Iris pigment epithelial cell (primary cell): ENCODE results near the gene SMIM44.
"Not testable (repeated sequence)": the region's sequence is repeated elsewhere in the genome, so short reads cannot be mapped to it uniquely, and the experiment has no call there.

Experiments
- DNase-seq: peaks from one replicate; pipeline ENCODE4 v3.0.0-alpha.2; 2011; ENCODE audit warnings: low read depth

SMIM44 gene

DNA sequence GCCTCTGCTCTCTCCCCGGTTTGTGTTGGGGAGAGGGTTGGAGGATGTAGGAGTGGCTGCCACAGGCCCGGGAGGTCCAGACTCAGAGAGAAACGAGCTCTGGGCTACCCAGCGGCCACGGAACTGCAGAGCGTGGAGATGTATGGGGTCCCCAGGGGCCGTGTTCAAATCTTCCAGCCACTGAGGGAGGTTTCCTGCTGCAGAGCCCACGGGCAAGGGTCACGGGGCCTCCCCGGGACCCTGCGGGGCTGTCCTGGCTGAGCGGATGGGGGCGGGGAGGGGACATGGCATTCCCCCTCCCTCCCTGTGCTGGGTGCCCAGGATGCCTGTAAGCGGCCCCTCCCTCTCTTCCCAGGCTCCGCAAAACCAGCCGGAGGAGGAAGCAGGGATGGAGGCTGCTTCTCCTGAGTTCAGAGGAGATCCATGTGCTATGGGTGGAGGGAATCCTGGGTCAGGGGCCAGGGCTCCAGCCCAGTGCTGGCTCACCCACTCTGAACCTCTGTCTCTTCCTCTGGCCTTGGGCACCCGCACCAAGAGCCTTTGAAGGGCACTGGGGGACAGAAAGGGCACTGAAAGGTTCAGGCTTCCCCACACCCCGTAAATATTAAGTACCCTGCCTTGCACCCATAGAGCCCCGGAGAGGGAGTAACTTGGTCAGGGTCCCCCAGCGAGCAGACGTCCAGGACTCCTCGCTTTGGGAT, 25.6 kb downstream of the SMIM44 start:
- DNase-seq: no peak

DNA sequence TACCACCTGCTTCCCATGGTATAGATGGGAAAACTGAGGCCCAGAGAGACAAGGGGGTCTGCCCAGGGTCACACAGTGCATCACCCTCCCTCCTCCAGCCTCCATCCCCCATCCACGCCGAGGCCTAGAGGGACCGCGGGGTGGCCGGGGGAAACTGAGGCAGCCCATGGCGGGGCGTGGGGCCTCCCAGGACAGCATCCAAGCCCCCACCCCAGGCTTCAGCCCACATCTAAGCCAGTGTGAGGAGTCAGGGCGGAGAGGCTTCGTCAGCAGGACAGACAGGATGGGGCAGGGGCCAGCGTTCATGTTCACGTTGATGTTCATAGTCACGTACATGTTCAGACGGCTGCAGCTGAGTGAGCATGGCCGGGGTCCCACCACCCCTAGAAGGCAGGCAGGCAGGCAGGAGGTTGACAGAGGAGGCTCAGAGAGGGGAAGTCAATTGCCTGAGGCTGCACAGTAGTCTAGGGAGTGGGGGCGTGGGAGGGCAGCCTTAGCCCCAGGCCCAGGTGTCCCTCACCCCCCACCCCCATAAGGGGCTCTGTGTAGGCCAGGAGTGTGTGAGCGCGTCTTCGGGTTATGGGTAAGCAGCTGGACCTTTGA, 26.2 kb downstream of the SMIM44 start:
- DNase-seq: no peak

DNA sequence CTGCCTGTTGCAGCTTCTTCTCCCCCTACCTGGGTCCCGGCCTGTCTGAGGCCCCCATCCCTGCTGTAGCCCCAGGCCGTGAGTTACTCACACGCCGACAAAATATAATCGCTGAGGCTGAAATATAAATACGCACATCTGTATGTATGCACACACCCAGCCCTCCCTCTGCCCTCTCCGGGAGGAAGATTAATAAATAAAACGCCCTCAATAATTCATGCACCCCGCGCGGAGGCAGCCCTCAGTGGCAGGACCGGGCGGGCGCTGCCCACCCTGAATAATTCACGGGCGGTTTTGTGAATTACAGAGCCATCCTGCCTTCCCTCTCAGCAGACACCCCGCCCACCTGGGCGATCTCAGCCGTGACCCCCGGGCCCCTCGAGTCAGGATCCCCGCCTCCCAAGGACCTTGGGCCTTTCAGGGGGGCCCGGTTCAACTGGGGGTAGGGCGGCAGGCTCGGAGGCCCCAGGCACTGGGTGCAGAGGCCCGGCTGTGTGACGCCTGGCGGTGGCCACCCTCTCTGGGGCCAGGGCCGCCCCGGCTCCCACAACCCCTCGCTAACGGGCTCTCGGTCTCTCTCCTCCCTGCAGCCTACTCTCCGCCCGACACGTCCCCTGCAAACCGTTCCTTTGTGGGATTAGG, 27.2 kb downstream of the SMIM44 start:
- no peak for DNase-seq

DNA sequence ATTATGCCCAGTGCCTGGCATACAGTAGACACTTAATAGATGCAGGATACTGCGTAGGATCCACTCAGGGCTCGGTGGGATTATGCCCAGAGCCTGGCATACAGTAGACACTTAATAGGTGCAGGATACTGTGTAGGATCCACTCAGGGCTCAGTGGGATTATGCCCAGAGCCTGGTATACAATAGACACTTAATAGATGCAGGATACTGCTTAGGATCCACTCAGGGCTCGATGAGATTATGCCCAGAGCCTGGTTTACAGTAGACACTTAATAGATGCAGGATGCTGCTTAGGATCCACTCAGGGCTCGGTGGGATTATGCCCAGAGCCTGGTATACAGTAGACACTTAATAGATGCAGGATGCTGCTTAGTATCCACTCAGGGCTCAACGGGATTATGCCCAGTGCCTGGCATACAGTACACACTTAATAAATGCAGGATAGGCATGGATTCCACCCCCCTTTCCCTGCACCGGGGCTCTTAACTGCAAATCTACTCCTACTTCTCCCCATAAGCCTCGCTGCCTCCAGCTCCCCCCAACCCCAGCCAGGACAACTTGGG, 27.8 kb downstream of the SMIM44 start:
- DNase-seq: no peak

DNA sequence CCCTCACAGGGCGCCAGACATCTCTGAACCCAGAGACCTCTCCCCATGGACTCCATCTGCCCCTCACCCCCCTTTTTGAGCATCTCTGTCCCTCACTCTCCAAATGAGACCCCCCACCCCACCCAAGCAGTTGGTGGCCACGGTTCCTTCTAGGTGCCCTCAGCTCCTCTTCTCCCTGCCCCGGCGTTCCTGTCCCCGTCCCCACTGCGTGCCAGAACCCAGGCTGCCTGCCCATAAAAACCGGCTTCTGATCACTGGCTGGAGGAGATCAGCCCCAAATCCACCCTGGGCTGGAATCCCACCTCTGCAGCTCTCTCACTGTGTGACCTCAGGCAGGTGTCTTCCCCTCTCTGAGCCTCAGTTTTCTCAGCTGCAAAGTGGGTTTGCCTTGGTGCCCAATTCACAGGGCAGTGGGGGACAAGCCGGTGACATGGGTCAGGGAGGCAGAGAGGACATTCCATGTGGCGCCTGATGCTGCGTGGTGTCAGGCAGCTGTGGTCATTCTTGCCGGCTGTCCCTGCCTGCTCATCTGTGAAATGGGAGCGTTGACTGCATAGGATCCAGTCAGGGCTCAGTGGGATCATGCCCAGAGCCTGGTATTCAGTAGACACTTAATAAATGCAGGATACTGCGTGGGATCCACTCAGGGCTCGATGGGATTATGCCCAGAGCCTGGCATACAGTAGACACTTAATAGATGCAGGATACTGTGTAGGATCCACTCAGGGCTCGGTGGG, 28.4 kb downstream of the SMIM44 start:
- DNase-seq: no peak

DNA sequence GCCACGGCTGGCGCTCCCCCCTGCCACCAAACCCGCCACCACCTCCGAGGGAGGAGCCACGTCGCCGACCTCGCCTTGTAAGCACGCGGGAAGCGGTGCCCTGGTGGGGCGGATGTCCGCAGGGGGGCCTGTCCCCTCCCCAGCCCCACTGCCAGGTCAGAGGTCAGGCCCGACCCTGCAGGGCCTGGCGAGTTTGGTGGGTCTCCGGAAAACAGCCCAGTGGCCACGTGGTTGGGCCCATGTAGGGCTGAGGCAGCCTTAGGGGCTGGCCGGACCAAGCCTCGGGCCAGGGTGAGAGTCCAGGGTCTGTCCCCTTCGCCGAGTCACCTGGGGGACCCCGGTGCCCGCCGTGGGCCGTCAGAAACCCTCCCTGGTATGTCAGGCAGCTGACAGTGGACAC, 29.4 kb downstream of the SMIM44 start:
- DNase-seq: no peak

DNA sequence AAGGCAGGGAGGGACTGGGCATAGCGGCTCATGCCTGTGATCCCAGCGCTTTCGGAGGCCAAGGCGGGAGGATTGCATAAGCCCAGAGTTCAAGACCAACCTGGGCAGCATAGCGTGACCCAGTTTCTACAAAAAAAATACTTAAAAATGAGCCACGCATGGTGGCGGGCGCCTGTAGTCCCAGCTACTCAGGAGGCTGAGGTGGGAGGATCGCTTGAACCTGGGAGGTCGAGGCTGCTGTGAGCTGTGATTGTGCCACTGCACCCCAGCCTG, 30.4 kb downstream of the SMIM44 start:
- DNase-seq: not testable (repeated sequence)

DNA sequence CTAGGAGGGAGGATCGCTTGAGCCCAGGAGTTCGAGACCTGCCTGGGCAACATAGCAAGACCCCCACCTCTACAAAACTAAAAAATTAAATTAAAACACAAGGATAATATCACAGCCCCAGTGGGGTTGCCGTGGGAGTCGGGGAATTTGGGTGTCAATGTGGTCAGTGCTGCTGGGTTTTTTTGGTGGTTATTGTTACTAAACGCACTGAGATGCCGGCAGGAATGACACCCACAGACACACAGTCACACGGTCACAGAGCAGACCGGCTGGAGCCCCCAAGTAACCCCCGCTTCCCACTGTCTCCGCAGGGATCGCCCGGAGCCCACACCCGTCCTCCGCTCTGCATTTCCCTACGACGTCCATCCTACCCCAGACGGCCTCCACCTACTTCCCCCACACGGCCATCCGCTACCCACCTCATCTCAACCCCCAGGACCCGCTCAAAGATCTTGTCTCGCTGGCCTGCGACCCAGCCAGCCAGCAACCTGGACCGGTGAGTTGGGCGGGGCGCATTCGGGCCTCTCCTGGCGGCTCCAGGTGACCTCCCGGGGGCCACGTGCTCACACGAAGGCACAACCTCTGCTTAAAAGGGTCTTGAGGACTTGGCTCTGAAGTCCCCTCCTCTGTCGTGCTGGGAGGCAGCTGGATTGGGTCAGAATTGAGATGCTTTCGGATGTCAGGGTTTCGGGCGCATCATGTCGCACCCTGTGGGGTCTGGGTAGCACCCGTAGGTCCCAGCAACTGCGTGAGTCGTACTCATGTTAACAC, 30.9 kb downstream of the SMIM44 start:
- DNase-seq: no peak

DNA sequence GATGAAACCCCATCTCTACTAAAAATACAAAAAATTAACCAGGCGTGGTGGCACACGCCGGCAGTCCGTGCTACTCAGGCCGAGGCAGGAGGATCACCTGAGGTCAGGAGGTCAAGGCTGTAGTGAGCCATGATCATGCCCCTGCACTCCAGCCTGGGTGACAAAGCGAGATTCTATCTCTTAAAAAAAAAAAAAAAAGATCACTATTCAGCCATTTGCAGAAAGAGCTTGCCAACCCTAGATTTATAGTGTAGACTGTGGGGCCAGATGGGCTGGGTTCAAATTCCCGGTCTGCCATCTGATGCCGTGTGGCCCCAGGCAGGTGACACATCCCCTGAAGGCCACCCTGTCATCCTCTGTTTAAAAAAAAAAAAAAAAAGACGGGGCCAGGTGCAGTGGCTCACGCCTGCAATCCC, 31.8 kb downstream of the SMIM44 start:
- no peak for DNase-seq

DNA sequence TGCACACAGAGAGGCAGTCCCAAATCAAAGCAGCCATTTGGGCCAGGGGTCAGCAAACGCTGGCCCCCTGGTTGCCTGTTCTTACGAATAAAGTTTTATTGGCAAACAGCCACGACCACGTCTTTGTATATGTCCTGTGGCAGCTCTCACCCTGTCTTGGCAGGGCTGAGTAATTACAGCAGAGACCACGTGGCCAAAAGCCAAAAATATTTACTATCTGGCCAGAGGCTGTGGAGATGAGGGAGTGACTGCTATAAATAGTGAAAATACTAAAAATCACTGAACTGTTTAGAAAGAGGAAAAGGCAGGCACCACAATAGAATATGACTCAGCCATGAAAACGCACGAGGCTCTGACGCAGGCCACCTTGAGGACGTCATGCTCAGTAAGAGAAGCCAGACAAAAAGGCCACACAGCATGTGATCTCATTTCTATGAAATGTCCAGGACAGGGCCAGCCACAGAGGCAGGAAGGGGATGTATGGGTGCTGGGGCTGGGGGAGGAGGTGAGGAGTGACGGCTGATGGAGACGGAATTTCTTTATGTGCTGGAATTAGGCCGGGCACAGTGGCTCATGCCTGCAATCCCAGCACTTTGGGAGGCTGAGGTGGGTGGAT, 32.3 kb downstream of the SMIM44 start:
- peak; percentile 100 for DNase-seq

DNA sequence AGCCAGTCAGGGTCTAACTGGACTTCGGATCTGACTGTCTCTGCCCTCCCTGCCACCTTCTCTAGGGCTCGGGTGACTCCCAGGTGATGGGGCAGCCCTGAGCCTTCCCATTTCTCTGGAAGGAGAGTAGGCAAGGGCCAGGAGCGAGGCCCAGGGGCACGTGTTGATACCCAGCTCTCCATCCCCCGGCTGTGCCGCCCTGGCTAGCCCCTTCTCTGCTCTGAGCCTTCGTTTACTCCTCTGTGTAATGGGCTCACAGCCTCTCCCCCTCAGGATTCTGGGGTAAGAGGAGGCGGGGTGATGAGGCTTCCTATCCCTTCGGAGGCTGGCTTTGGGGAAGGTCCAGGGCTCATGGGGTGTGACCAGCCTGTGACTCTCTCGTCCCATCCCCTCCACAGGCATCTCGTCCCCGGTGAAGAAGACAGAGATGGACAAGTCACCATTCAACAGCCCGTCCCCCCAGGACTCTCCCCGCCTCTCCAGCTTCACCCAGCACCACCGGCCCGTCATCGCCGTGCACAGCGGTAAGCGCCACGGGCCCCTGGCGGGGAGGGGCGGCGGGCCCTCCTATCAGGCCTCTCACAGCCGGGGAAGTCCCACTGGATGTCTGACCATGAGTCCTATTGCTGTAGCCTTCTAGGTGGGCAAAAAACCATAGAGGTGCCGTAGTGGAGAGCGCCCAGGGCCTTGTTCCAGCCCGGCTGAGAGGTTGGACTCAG, 34.5 kb downstream of the SMIM44 start:
- DNase-seq: no peak

DNA sequence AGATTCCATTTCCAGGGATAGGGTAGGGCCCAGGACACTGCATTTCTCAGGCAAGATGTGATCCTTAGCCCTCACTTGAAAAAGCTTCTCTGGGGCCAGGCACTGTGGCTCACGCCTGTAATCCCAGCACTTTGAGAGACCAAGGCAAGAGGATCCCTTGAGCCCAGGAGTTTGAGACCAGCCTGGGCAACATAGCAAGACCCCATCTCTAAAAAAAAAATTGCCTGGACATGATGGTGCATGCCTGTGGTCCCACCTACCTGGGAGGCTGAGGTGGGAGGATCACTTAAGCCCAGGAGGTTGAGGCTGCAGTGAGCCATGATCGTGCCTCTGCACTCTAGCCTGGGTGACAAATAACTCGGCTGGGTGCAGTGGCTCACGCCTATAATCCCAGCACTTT, 36.6 kb downstream of the SMIM44 start:
- DNase-seq: not testable (repeated sequence)

DNA sequence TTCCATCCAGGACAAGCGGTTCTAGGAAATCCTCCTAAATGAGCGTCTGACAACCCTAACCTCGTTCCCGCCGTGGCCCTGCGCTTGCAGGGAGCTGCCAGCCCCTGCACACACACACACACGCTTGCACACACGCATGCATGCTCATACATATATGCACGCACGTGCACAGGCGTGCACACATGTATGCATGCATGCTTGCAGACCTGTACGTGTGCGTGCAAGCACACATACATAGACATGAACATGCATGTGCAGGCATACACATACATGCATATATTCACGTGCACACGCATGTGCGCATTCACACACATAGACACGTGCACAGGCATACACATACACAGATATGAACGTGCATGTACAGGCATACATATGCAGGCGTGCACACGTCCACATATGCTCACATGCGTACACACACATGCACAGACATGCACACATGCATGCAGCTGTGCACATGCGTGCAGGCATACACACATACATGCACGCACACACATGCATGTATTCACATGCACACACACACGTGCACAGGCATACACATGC, 38.5 kb downstream of the SMIM44 start:
- no peak for DNase-seq

DNA sequence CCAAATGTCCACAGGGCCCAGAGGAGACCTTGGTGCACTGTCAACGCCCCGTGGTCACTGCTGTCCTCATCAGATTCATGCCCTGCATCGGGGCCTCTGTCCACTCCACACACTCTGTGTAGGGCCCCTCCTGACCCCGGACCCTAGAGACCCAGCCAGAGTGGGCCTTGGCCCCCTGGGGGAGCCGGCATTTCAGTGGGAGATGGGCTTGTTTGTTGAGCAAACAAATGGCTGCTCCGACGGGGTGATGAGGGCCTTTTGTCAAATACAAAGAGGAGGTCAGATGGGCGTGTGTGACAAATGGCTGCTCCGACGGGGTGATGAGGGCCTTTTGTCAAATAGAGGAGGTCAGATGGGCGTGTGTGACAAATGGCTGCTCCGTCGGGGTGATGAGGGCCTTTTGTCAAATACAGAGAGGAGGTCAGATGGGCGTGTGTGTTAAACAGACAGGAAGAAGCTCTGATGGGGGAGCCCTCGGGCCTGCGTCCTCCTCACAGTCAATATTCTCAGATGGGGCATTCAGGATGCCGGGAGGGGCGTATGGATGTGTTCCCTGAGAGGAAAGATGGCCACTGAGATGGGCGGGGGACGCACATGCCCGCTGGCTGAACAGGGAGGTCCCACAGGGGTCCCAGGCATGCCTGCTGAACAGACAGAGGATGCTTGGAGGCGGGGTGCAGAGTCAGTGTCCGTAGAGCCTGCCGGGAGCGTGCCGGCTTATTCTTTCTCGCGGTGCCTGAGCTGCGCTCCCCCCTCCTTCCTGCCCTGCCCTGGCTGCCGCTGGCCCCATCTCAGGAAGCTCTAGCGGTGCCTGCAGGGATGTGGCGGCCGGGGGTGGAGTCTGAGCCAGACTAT, 39.2 kb downstream of the SMIM44 start:
- DNase-seq: peak; percentile 67

DNA sequence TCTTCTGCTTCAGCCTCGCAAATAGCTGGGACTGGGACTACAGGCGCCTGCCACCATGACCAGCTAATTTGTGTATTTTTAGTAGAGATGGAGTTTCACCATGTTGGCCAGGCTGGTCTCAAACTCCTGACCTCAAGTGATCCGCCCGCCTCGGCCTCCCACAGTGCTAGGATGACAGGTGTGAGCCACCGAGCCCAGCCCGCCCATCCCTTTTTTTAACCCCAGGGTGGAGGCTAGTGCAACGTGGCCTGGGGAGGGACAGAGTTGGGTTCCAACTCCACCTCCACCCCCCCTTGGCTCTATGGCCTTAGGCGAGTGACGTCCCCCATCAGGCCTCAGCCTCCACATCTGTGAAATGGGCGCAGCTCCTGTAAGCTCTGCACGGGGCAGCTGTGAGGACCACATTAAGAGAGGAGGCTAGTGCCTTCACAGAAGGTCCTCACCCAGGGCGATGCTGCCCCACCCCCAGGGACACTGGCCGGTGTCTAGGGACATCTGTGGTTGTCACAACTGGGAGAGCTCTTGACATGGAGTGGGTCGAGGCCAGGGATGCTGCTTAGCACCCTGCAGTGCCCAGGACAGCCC, 40.7 kb downstream of the SMIM44 start:
- DNase-seq: no peak

DNA sequence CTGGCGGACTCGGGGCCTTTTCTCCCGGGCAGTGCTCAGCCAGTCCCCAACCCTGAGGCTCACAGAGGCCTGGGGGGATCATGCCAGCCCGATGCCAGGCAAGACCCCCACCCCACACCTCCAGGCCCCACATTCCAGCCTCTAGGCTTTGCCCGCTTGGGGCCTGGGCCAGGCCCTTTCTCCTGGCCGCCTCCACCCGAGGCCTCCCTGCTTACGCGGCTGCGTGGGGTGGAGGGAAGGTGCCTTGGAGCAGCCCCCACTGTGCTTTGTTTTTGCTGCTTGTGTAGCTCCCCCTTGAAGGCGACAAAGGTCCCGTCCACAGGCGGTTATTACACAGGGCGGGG, 41.3 kb downstream of the SMIM44 start:
- no peak for DNase-seq

DNA sequence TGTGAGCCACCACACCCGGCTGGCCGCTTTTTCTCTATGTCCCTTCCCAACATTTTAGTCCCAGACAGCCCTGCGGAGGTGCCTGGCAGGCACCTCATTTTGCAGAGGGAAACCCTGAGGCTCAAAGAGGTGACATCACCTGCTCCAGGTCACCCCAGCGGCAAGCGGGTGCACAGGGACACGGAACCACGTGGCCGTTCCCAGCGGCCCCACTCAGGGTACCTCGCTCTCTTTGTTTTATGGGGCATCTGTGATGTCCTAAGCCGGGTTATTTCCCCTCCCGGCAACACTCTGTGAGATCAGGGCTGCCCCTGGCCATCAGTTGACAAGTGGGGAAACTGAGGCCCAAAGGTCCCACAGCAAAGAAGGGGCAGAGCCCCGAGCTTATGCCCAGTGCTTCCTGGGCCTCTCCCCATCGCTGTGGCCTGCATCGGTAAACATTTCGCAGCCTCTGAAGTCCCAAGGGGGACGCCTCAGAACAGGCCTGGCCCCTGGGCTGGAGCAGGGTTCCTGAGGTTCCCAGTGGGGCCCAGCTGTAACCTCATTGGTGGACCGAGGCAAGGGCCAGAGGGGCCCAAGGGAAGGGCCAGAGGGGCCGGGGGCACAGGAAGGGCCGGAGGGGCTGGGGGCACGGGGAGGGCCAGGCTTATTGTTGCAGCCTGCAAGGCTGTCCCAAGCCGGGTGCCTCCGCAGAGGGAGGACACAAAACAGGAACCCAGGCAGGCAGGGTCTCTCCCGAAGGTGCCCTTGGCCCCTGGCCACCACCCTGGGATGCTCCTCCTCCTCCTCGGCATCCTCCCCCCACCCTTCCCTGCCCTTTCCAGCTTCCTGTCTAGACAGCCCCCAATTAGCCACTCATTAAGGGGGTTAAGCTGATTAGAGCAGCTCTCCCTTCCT, 41.9 kb downstream of the SMIM44 start:
- DNase-seq: no peak

DNA sequence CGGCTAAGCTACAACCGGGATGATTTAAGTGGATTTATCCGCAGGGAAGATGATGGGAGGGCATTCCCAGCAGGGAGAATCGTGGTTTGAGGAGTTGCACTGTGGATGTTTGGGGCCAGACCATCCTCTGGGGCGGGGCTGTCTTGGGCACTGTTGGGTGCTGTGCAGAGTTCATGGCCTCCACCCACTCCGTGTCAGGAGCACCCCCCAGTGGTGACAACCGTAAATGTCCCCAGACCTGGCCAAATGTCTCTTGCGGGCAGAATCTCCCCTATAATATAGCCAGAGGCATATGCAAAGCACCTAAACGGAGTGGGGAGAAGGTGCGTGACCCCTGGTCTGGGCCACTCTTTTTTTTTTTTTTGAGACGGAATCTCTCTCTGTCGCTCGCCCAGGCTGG, 43.2 kb downstream of the SMIM44 start:
- DNase-seq: no peak
